CD4-positive, alpha-beta T cell (primary cell): ENCODE data around the gene TBX3. TPM values are rescaled to one million over a fixed set of nuclear protein-coding genes. Genes with fewer than 3 reads are reported as not detected.

ENCODE experiments used
- ATAC-seq: fragments of 200-7000 bp; cut with Tn5 transposase; one replicate; pipeline ENCODE4 v1.10.0; 2022; ENCODE audit warnings: mild to moderate bottlenecking; ENCODE audit not compliant: poor library complexity
- CTCF ChIA-PET: fragments of 350-600 bp; sonication (Branson Sonifier 250); formaldehyde crosslinking; loops from one replicate; lab custom pipeline; 2021; ENCODE audit warnings: antibody characterized with exemption, inconsistent platforms; lab: Charles Lee
- POLR2A ChIA-PET: fragments of 350-600 bp; sonication (Branson Sonifier 250); formaldehyde crosslinking; loops from one replicate; lab custom pipeline; 2021; ENCODE audit warnings: antibody characterized with exemption, inconsistent platforms; lab: Charles Lee
- DNase-seq, 14 experiments: peaks; one replicate each; pipeline ENCODE4 v3.0.0-alpha.2; 2013 to 2020; ENCODE audit warnings: mixed read lengths in 2 of 14
- H3K27ac ChIP-seq, 2 donors: one replicate each; pipeline versions ENCODE4 v1.5.1 to v1.7.0; 2013; ENCODE audit warnings: low read length in 2 of 2, low read depth in 1 of 2, mild to moderate bottlenecking in 1 of 2
- H3K27me3 ChIP-seq, 2 experiments: 1 replicate in 1 of 2; 2 replicates in 1 of 2; pipeline versions ENCODE4 v1.6.1 to v1.7.0; 2013; ENCODE audit warnings: low read length in 2 of 2, control low read depth in 1 of 2, mild to moderate bottlenecking in 1 of 2, moderate library complexity in 1 of 2; ENCODE audit not compliant: insufficient read depth in 2 of 2, control insufficient read depth in 1 of 2
- H3K36me3 ChIP-seq: one replicate; pipeline ENCODE4 v1.6.1; 2013; ENCODE audit warnings: low read length, control low read depth; ENCODE audit not compliant: insufficient read depth
- H3K4me1 ChIP-seq: one replicate; pipeline ENCODE4 v1.6.1; 2013; ENCODE audit warnings: low read length, control low read depth; ENCODE audit not compliant: insufficient read depth
- H3K4me3 ChIP-seq: one replicate; pipeline ENCODE4 v1.5.1; 2013; ENCODE audit warnings: mild to moderate bottlenecking, low read length, moderate library complexity
- H3K9me3 ChIP-seq, 2 experiments: 1 replicate in 1 of 2; 2 replicates in 1 of 2; pipeline versions ENCODE4 v1.6.1 to v1.7.0; 2013; ENCODE audit warnings: low read length in 2 of 2, mild to moderate bottlenecking in 2 of 2, control low read depth in 1 of 2, moderate library complexity in 1 of 2; ENCODE audit not compliant: control insufficient read depth in 1 of 2, insufficient read depth in 1 of 2
- H3K27ac Mint-ChIP-seq: one replicate; pipeline ENCODE4 v1.8.0; 2020; ENCODE audit warnings: mixed read lengths
- H3K27me3 Mint-ChIP-seq: one replicate; pipeline ENCODE4 v1.8.0; 2021; ENCODE audit warnings: mixed read lengths
- H3K36me3 Mint-ChIP-seq: one replicate; pipeline ENCODE4 v1.8.0; 2021; ENCODE audit warnings: low read depth, mixed read lengths
- H3K4me1 Mint-ChIP-seq: one replicate; pipeline ENCODE4 v1.8.0; 2021; ENCODE audit warnings: low read depth, mixed read lengths
- H3K4me3 Mint-ChIP-seq: one replicate; pipeline ENCODE4 v1.8.0; 2020; ENCODE audit warnings: mild to moderate bottlenecking, mixed read lengths
- H3K9me3 Mint-ChIP-seq: one replicate; pipeline ENCODE4 v1.8.0; 2020; ENCODE audit warnings: mixed read lengths
- intact Hi-C, 2 experiments: fragments of 100-400 bp; cut with DNase I in 1 of 2; cut with micrococcal nuclease in 1 of 2; formaldehyde crosslinking; loops; one replicate each; pipeline versions ENCODE4 v1.15.1 to v1.9.0; 2023 to 2025; cut with DNase I, micrococcal nuclease
- total RNA-seq, 174 experiments: library from RNA in 2 of 174; stranded (reverse) in 2 of 174; gene quantifications; one replicate each; pipeline ENCODE4 v1.2.3 and lab custom pipeline; 2021 to 2026
- TF ChIP-seq, protein P1 (sequence below): fragments of 200-600 bp; IDR thresholded peaks from one replicate; pipeline ENCODE4 v1.8.0; 2022; ENCODE audit warnings: antibody characterized with exemption, mild to moderate bottlenecking

The TBX3 gene
- total RNA-seq, 2 experiments from 2014 or later = 0.08 TPM; not detected in 1

DNA sequence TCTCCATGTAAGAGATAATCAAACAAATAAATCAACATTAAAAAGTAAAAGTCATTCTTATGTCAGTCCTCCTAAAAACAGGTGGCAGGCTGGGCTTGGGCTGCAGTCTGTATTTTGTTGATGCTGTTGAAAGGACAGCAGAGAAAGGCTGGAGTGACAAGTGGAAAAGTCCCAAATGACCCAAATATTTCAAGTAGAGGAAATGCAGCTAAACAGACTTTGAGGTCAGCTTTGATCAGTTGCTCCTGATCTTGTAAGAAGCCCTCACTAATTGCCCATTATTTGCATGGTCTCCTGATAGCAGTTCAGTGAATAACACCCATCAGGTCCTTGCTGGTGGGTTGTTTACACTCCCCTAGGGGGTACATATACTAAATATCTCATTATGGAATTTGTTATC lies 24.9 kb downstream of the TBX3 start:
- H3K4me1 Mint-ChIP-seq = no peaks in the 10 kb centered on the region
- no peaks in the 10 kb centered on the region for H3K36me3 Mint-ChIP-seq
- Histone ChIP-seq H3K27me3 (peaks cover 14 to 16% of the 10 kb centered on the region in 2 experiments), H3K36me3 (no peaks in the 10 kb centered on the region), H3K4me3 (no peak overlapping the region), H3K4me1 (no peaks in the 10 kb centered on the region), H3K9me3 (no peaks in the 10 kb centered on the region), H3K27ac (no peak overlapping the region)
- no peak for DNase-seq
- intact Hi-C loops = no loop called here
- no peak overlapping the region for H3K27ac Mint-ChIP-seq
- H3K9me3 Mint-ChIP-seq = no peaks in the 10 kb centered on the region
- H3K4me3 Mint-ChIP-seq = no peak overlapping the region
- POLR2A ChIA-PET = no interaction called here
- H3K27me3 Mint-ChIP-seq = peaks cover 45% of the 10 kb centered on the region
- TF ChIP-seq, protein P1, sequence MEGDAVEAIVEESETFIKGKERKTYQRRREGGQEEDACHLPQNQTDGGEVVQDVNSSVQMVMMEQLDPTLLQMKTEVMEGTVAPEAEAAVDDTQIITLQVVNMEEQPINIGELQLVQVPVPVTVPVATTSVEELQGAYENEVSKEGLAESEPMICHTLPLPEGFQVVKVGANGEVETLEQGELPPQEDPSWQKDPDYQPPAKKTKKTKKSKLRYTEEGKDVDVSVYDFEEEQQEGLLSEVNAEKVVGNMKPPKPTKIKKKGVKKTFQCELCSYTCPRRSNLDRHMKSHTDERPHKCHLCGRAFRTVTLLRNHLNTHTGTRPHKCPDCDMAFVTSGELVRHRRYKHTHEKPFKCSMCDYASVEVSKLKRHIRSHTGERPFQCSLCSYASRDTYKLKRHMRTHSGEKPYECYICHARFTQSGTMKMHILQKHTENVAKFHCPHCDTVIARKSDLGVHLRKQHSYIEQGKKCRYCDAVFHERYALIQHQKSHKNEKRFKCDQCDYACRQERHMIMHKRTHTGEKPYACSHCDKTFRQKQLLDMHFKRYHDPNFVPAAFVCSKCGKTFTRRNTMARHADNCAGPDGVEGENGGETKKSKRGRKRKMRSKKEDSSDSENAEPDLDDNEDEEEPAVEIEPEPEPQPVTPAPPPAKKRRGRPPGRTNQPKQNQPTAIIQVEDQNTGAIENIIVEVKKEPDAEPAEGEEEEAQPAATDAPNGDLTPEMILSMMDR = no peak
- CTCF ChIA-PET = no interaction called here
- no peak for ATAC-seq

DNA sequence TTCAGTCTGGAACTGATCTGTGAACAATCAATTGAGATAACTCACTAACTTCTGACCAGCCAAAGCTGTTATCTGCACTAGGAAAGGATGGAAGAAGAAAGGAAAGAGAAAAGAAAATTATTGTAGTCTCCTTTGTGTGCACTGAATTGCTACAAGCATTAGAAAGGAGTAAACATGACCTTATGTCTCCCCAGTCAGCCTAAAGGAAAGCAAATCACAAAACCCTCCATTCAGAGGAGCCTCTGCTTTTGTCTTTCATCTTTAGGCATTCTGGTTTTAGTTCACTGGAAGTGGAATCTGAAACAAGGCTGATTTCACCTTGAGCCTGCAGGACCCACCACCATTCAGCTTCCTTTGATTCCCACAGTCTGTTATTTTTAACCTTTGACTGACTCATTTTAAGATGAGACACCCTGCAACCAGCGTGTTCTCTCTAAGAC lies 26.0 kb downstream of the TBX3 start:
- no peak overlapping the region for H3K4me3 Mint-ChIP-seq
- Histone ChIP-seq H3K4me3 (no peak overlapping the region), H3K4me1 (no peaks in the 10 kb centered on the region), H3K9me3 (no peaks in the 10 kb centered on the region), H3K36me3 (no peaks in the 10 kb centered on the region), H3K27ac (no peak overlapping the region), H3K27me3 (peaks cover 4 to 7% of the 10 kb centered on the region in 2 experiments)
- intact Hi-C loops = no loop called here
- no peaks in the 10 kb centered on the region for H3K9me3 Mint-ChIP-seq
- H3K36me3 Mint-ChIP-seq = no peaks in the 10 kb centered on the region
- ChIA-PET CTCF (no interaction called here), POLR2A (no interaction called here)
- peaks cover 38% of the 10 kb centered on the region for H3K27me3 Mint-ChIP-seq
- no peak overlapping the region for H3K27ac Mint-ChIP-seq
- no peaks in the 10 kb centered on the region for H3K4me1 Mint-ChIP-seq
- ATAC-seq = no peak
- TF ChIP-seq, protein P1 = no peak
- no peak for DNase-seq

DNA sequence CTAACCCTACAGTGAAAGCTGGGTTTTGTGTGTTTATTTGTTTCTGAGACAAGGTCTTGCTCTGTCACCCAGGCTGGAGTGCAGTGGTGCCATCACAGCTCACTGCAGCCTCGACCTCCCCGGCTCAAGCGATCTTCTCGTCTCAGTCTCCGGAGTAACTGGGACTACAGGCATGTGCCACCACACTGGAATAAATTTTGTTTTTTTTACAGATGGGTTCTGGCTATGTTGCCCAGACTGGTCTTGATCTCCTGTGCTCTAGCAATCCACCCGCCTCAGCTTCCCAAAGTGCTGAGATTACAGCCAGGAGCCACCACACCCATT lies 26.4 kb downstream of the TBX3 start:
- Mint-ChIP-seq H3K4me3 (no peak overlapping the region), H3K36me3 (no peaks in the 10 kb centered on the region), H3K27ac (no peak overlapping the region), H3K4me1 (no peaks in the 10 kb centered on the region), H3K27me3 (peaks cover 34% of the 10 kb centered on the region), H3K9me3 (no peaks in the 10 kb centered on the region)
- POLR2A ChIA-PET = no interaction called here
- no peaks in the 10 kb centered on the region for H3K36me3 ChIP-seq
- TF ChIP-seq, protein P1 = no peak
- ATAC-seq (no peak), DNase-seq (no peak)
- H3K4me1 ChIP-seq = no peaks in the 10 kb centered on the region
- no peak overlapping the region for H3K27ac ChIP-seq
- no peaks in the 10 kb centered on the region for H3K9me3 ChIP-seq
- intact Hi-C loops = no loop called here
- peaks cover 0 to 4% of the 10 kb centered on the region in 2 experiments for H3K27me3 ChIP-seq
- CTCF ChIA-PET = no interaction called here
- H3K4me3 ChIP-seq = no peak overlapping the region
